ENCODE data around the gene ABCD2. TPM values are rescaled to one million over a fixed set of nuclear protein-coding genes. Genes with fewer than 3 reads are reported as not detected.
"Not testable (repeated sequence)": the region's sequence is repeated elsewhere in the genome, so short reads cannot be mapped to it uniquely, and the experiment has no call there.

Gene ABCD2
- total RNA-seq, 2 experiments from 2014 or later, result 3.1 to 3.6 TPM

GRCh38 chr12:39620659-39621658, 1.4 kb upstream of the ABCD2 start:
- Mint-ChIP-seq H3K4me1 (peaks cover 44% of the 10 kb centered on the region), H3K9me3 (peaks cover 1% of the 10 kb centered on the region), H3K27ac (no peak overlapping the region), H3K36me3 (peaks cover 13% of the 10 kb centered on the region), H3K4me3 (peak overlapping the region; percentile 83), H3K27me3 (no peaks in the 10 kb centered on the region)
- DNase-seq, result peak; percentile 57

DNA sequence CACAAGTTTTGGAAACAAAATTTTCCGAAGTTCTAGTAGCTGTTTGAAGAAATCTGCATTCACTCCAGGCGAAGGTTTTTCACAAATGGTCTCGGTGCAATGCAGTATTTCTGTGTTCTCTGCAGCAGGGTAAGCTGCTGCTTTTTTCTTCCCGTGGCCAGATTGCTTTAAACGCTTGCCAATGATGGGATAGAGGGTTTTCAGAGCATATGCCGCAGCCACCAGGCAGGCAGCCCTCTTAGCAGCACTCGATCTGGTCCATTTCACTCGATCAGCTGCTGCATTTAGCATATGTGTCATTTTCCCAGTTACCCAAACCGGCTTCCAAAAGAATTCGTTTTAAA, 315 bp downstream of the ABCD2 start:
- Mint-ChIP-seq H3K27me3 (no peaks in the 10 kb centered on the region), H3K36me3 (peaks cover 10% of the 10 kb centered on the region), H3K4me3 (no peak overlapping the region), H3K27ac (no peak overlapping the region), H3K9me3 (no peaks in the 10 kb centered on the region), H3K4me1 (peaks cover 39% of the 10 kb centered on the region)
- peak; percentile 28 for DNase-seq

- DNase-seq, result no peak
- Mint-ChIP-seq H3K9me3 (no peaks in the 10 kb centered on the region), H3K27ac (no peak overlapping the region), H3K36me3 (peaks cover 13% of the 10 kb centered on the region), H3K4me3 (no peak overlapping the region), H3K27me3 (no peaks in the 10 kb centered on the region), H3K4me1 (peaks cover 41% of the 10 kb centered on the region)
Observed at GRCh38 chr12:39618701-39619100, 902 bp downstream of the ABCD2 start.

DNA sequence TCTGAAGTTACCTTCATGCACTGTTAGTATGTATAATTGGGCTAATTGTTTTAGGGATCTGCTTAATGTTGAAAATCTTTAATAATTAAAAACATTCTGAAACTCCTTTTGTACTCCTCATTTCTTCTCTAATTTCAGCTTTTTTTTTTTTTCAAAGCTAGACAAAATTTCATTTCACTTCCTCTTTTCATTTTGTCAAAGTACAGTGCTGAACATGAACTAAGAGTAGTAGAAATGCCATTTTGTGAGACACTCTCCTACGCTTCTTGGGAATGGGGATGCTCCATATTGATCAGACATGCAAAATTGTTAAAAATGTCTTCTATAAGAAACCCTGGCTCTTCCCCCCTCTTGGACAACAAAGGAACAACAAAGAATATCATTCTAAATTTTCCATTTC, 1.7 kb downstream of the ABCD2 start:
- H3K36me3 Mint-ChIP-seq, result peaks cover 11% of the 10 kb centered on the region
- peaks cover 40% of the 10 kb centered on the region for H3K4me1 Mint-ChIP-seq
- no peaks in the 10 kb centered on the region for H3K9me3 Mint-ChIP-seq
- no peak overlapping the region for H3K27ac Mint-ChIP-seq
- no peak for DNase-seq
- H3K27me3 Mint-ChIP-seq, result no peaks in the 10 kb centered on the region
- H3K4me3 Mint-ChIP-seq, result no peak overlapping the region

DNA sequence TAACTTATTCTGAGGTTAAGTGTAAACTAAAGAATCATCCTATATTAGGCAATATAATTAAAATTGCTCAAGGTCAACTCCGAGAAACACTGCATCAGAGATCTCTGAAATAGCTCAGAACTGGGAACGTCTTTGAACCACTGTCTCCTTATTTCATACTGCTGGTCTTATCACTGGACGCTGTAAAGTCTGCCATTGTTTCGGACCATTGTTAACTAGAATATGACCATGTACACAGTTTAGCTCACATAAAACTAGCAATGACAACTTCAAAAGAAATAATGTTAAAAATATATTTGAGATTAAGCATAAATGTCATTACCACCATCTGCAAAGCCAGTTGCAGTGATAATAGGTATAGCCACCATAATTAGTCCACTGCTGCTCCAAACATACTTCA, 2.9 kb downstream of the ABCD2 start:
- H3K4me3 Mint-ChIP-seq, result peak overlapping the region; percentile 79
- H3K9me3 Mint-ChIP-seq, result no peaks in the 10 kb centered on the region
- peaks cover 38% of the 10 kb centered on the region for H3K4me1 Mint-ChIP-seq
- no peaks in the 10 kb centered on the region for H3K27me3 Mint-ChIP-seq
- H3K27ac Mint-ChIP-seq, result peak overlapping the region; percentile 84
- no peak for DNase-seq
- peaks cover 9% of the 10 kb centered on the region for H3K36me3 Mint-ChIP-seq

- Mint-ChIP-seq H3K27ac (peak overlapping the region; percentile 84), H3K4me3 (peak overlapping the region; percentile 79), H3K9me3 (no peaks in the 10 kb centered on the region), H3K27me3 (no peaks in the 10 kb centered on the region), H3K36me3 (peaks cover 13% of the 10 kb centered on the region), H3K4me1 (peaks cover 42% of the 10 kb centered on the region)
- no peak for DNase-seq
Observed at GRCh38 chr12:39616251-39616650, 3.4 kb downstream of the ABCD2 start.

DNA sequence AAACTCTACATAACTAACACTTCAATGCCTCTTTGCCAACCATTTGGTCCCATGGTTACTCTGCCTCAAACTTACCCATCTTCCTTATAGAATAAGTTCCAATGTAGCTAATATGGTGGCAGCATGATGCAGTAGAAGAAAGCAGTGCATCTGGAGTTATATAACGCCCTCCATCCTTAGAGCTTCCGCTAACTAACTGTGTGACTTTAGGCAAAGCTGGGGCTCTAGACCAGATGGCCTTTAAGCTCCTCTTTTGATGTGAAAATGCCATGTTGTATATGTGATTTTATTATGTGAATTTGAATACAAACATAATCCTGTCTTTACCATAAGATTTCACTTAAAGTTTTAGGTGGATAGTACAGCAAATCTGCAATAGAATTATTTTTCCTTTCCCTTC, 6.1 kb downstream of the ABCD2 start:
- no peaks in the 10 kb centered on the region for H3K27me3 Mint-ChIP-seq
- peaks cover 49% of the 10 kb centered on the region for H3K4me1 Mint-ChIP-seq
- H3K36me3 Mint-ChIP-seq, result peaks cover 22% of the 10 kb centered on the region
- peak overlapping the region; percentile 75 for H3K4me3 Mint-ChIP-seq
- H3K9me3 Mint-ChIP-seq, result no peaks in the 10 kb centered on the region
- peak overlapping the region; percentile 84 for H3K27ac Mint-ChIP-seq
- no peak for DNase-seq

GRCh38 chr12:39612250-39612649, 7.4 kb downstream of the ABCD2 start:
- H3K36me3 Mint-ChIP-seq, result peaks cover 24% of the 10 kb centered on the region
- H3K9me3 Mint-ChIP-seq, result no peaks in the 10 kb centered on the region
- no peak overlapping the region for H3K27ac Mint-ChIP-seq
- no peak for DNase-seq
- H3K4me3 Mint-ChIP-seq, result no peak overlapping the region
- peaks cover 49% of the 10 kb centered on the region for H3K4me1 Mint-ChIP-seq
- H3K27me3 Mint-ChIP-seq, result no peaks in the 10 kb centered on the region

DNA sequence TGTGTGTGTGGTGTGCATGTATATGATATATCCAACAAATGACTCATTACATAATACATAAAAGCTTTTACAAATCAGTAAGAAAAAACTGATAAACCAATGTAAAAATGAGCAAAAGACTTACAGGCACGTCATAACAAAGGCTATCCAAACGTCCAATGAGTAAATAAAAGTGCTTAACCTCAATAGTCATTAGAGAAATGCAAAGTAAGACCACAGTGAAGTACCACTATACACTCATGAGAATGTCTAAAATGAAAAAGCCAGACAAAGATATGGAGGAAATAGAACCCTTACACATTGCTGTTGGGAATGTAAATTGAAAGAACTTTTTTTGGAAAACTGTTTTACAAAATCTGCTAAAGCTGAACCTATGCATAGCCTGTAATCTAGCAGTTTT, 7.8 kb downstream of the ABCD2 start:
- Mint-ChIP-seq H3K4me1 (peaks cover 51% of the 10 kb centered on the region), H3K9me3 (no peaks in the 10 kb centered on the region), H3K27me3 (no peaks in the 10 kb centered on the region), H3K4me3 (no peak overlapping the region), H3K36me3 (peaks cover 28% of the 10 kb centered on the region), H3K27ac (no peak overlapping the region)
- DNase-seq, result no peak

DNA sequence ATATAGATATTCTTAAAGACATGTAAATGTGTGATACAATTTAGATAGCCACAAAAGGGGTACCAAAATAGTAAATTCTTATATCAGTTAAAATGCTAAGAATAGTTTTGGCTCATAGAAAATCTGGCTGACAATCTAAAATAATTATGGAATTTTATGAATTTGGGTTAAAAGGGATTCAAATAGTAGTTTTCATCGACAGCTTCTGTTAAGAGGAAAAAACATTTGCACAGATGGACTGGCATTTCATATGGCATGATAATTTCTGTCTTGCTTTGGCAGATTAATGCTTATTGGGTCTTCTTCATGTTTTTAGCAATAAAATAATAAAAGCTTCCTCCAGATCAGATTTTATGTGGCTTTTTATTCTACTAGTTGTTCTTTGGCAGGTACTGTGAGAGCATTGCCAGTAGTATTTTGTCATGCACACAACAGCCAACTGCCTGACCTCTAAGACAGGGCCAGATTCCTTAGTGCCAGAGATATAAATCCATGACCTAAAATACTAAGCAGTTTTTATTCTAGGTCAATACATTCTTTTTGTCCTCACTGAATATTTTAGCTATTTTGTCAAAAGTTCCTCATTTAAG, 9.1 kb downstream of the ABCD2 start:
- Mint-ChIP-seq H3K4me3 (no peak overlapping the region), H3K27ac (peak overlapping the region; percentile 52), H3K36me3 (peaks cover 33% of the 10 kb centered on the region), H3K9me3 (no peaks in the 10 kb centered on the region), H3K4me1 (peaks cover 58% of the 10 kb centered on the region), H3K27me3 (no peaks in the 10 kb centered on the region)
- no peak for DNase-seq

- peaks cover 44% of the 10 kb centered on the region for H3K4me1 Mint-ChIP-seq
- peaks cover 29% of the 10 kb centered on the region for H3K36me3 Mint-ChIP-seq
- DNase-seq, result no peak
- H3K4me3 Mint-ChIP-seq, result no peak overlapping the region
- H3K27me3 Mint-ChIP-seq, result no peaks in the 10 kb centered on the region
- no peaks in the 10 kb centered on the region for H3K9me3 Mint-ChIP-seq
- no peak overlapping the region for H3K27ac Mint-ChIP-seq
Observed at GRCh38 chr12:39606712-39607423, 12.7 kb downstream of the ABCD2 start.

GRCh38 chr12:39605996-39606395, 13.6 kb downstream of the ABCD2 start:
- Mint-ChIP-seq H3K9me3 (no peaks in the 10 kb centered on the region), H3K4me3 (peak overlapping the region; percentile 32), H3K4me1 (peaks cover 38% of the 10 kb centered on the region), H3K27me3 (no peaks in the 10 kb centered on the region), H3K36me3 (peaks cover 22% of the 10 kb centered on the region), H3K27ac (peak overlapping the region; percentile 63)
- DNase-seq, result no peak

- Mint-ChIP-seq H3K4me1 (peaks cover 33% of the 10 kb centered on the region), H3K9me3 (no peaks in the 10 kb centered on the region), H3K27me3 (no peaks in the 10 kb centered on the region), H3K36me3 (peaks cover 18% of the 10 kb centered on the region), H3K4me3 (no peak overlapping the region), H3K27ac (peak overlapping the region; percentile 46)
- no peak for DNase-seq
Observed at GRCh38 chr12:39605501-39605900, 14.1 kb downstream of the ABCD2 start.

GRCh38 chr12:39603065-39603464, 16.5 kb downstream of the ABCD2 start:
- no peak overlapping the region for H3K27ac Mint-ChIP-seq
- H3K27me3 Mint-ChIP-seq, result no peaks in the 10 kb centered on the region

GRCh38 chr12:39601951-39602350, 17.7 kb downstream of the ABCD2 start:
- not testable (repeated sequence) for H3K4me3 Mint-ChIP-seq, DNase-seq, H3K27me3 Mint-ChIP-seq, H3K27ac Mint-ChIP-seq, H3K9me3 Mint-ChIP-seq
- Mint-ChIP-seq H3K36me3 (peaks cover 12% of the 10 kb centered on the region), H3K4me1 (peaks cover 28% of the 10 kb centered on the region)

More at GRCh38 chr12:39603065-39603464, 16.5 kb downstream of the ABCD2 start:
- H3K36me3 Mint-ChIP-seq, result peaks cover 13% of the 10 kb centered on the region
- no peak for DNase-seq
- H3K4me1 Mint-ChIP-seq, result peaks cover 28% of the 10 kb centered on the region
- no peaks in the 10 kb centered on the region for H3K9me3 Mint-ChIP-seq
- H3K4me3 Mint-ChIP-seq, result no peak overlapping the region
